Measurements from ENCODE around the gene MCC.

MCC gene

DNA sequence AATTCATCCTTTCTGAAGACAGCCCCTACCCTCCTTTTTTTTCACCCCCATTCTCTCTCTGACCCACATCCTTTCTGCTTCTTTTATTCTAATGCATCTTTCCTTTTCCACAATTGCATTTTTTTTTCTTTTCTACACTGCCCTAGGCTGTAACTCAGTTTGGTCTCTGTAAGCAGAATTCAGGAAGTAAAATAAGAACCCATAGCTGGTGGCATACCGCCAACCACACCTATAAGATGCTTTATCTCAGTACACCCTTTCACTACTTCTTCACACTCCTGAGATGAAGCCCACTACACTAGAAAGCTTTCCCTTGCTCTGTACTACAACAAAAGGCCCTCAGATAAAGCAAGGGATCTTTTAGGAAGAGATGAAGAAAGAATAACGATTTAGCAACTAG, 37.3 kb downstream of the MCC start:
- H3K27me3 ChIP-seq (replicated peaks; ENCODE audit: insufficient read depth, low read length): no peaks in the 10 kb centered on the region
- H3K27ac ChIP-seq (ENCODE audit: low read length): no peak overlapping the region
- H3F3A ChIP-seq (ENCODE audit: insufficient read depth, low read length): no peaks in the 10 kb centered on the region
- DNase-seq: no peak
- H3K9ac ChIP-seq (ENCODE audit: low read length): no peak overlapping the region
- H2AFZ ChIP-seq (ENCODE audit: low read length): no peak overlapping the region
- H3K9me3 ChIP-seq (replicated peaks; ENCODE audit: insufficient read depth, low read length): no peaks in the 10 kb centered on the region
- H3K79me2 ChIP-seq (ENCODE audit: low read length): no peaks in the 10 kb centered on the region
- no peaks in the 10 kb centered on the region for H3K4me1 ChIP-seq (ENCODE audit: low read length)
- no peaks in the 10 kb centered on the region for H4K20me1 ChIP-seq (ENCODE audit: insufficient read depth, low read length)
- no peak overlapping the region for H3K4me3 ChIP-seq (ENCODE audit: low read length)
- H3K9me2 ChIP-seq (replicated peaks; ENCODE audit: insufficient read depth, low read length): no peaks in the 10 kb centered on the region
- H3K36me3 ChIP-seq (replicated peaks; ENCODE audit: insufficient read depth, low read length): no peaks in the 10 kb centered on the region
- TF ChIP-seq CTCF (IDR thresholded peaks at IDR 0.05; ENCODE audit: low read length) (no peak), EZH2 (optimal IDR thresholded peaks at IDR 0.05; ENCODE audit: low read depth, low read length) (no peak), EZH2phosphoT487 (IDR thresholded peaks at IDR 0.05; ENCODE audit: low read length) (no peak)
- no peak overlapping the region for H3K4me2 ChIP-seq (ENCODE audit: low read depth, low read length)

DNA sequence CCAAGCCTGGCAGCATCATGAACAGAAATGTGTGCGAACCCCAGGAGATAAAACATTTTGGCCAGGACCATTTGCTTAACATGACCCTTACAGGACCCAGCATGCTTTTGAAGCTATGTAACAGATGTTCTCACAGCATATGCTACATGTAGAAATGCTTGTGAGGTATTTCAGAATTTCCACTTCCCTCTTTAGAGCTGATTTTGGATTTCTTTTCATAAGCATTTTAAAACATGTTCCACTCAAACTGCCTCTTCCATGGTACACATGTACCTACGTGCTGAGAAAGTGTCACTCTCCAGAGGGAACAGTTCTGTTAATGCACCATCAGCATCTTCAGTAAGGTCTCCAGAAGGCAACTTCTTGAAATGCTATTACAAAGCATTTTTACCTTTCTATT, 37.8 kb downstream of the MCC start:
- H2AFZ ChIP-seq (ENCODE audit: low read length): no peak overlapping the region
- no peaks in the 10 kb centered on the region for H3K27me3 ChIP-seq (replicated peaks; ENCODE audit: insufficient read depth, low read length)
- no peak overlapping the region for H3K9ac ChIP-seq (ENCODE audit: low read length)
- H3K36me3 ChIP-seq (replicated peaks; ENCODE audit: insufficient read depth, low read length): no peaks in the 10 kb centered on the region
- H3K27ac ChIP-seq (ENCODE audit: low read length): no peak overlapping the region
- H3K9me3 ChIP-seq (replicated peaks; ENCODE audit: insufficient read depth, low read length): no peaks in the 10 kb centered on the region
- TF ChIP-seq EZH2phosphoT487 (IDR thresholded peaks at IDR 0.05; ENCODE audit: low read length) (no peak), CTCF (IDR thresholded peaks at IDR 0.05; ENCODE audit: low read length) (no peak), EZH2 (optimal IDR thresholded peaks at IDR 0.05; ENCODE audit: low read depth, low read length) (no peak)
- H4K20me1 ChIP-seq (ENCODE audit: insufficient read depth, low read length): no peaks in the 10 kb centered on the region
- H3K4me3 ChIP-seq (ENCODE audit: low read length): no peak overlapping the region
- H3K4me1 ChIP-seq (ENCODE audit: low read length): no peaks in the 10 kb centered on the region
- no peak for DNase-seq
- H3K4me2 ChIP-seq (ENCODE audit: low read depth, low read length): no peak overlapping the region
- no peaks in the 10 kb centered on the region for H3K9me2 ChIP-seq (replicated peaks; ENCODE audit: insufficient read depth, low read length)
- H3K79me2 ChIP-seq (ENCODE audit: low read length): no peaks in the 10 kb centered on the region
- H3F3A ChIP-seq (ENCODE audit: insufficient read depth, low read length): no peaks in the 10 kb centered on the region

- Histone ChIP-seq H3K36me3 (replicated peaks; ENCODE audit: insufficient read depth, low read length) (no peaks in the 10 kb centered on the region), H3K79me2 (ENCODE audit: low read length) (no peaks in the 10 kb centered on the region), H3F3A (ENCODE audit: insufficient read depth, low read length) (no peaks in the 10 kb centered on the region), H3K4me1 (ENCODE audit: low read length) (no peaks in the 10 kb centered on the region), H3K4me3 (ENCODE audit: low read length) (no peak overlapping the region), H2AFZ (ENCODE audit: low read length) (no peak overlapping the region), H3K4me2 (ENCODE audit: low read depth, low read length) (no peak overlapping the region), H4K20me1 (ENCODE audit: insufficient read depth, low read length) (no peaks in the 10 kb centered on the region), H3K27ac (ENCODE audit: low read length) (no peak overlapping the region), H3K27me3 (replicated peaks; ENCODE audit: insufficient read depth, low read length) (no peaks in the 10 kb centered on the region), H3K9me2 (replicated peaks; ENCODE audit: insufficient read depth, low read length) (no peaks in the 10 kb centered on the region), H3K9me3 (replicated peaks; ENCODE audit: insufficient read depth, low read length) (no peaks in the 10 kb centered on the region), H3K9ac (ENCODE audit: low read length) (no peak overlapping the region)
- no peak for TF ChIP-seq EZH2phosphoT487 (IDR thresholded peaks at IDR 0.05; ENCODE audit: low read length)
- no peak for TF ChIP-seq CTCF (IDR thresholded peaks at IDR 0.05; ENCODE audit: low read length)
- TF ChIP-seq EZH2 (optimal IDR thresholded peaks at IDR 0.05; ENCODE audit: low read depth, low read length): no peak
- no peak for DNase-seq
Measured at GRCh38 chr5:113448252-113448651, 40.0 kb downstream of the MCC start.

All from MM.1S (cell line).